ENCODE data around the gene MRPS7.
A peak's percentile ranks its signal among the peaks of the same experiment; 100 is the strongest.

MRPS7 gene

DNA sequence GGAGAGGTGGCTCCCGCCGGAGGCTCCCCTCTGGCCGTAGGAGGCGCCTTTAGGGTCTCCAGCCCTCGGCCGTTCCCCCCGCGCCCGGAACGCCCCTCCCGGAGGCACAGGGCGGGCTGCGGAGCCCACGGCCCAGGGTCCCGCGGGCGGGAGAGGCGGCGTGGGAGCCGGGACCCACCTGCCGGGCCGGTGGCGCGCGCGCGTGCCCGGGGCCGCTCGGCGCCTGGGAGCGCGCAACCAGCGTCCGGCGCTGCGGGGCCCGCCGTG lies 9.2 kb downstream of the MRPS7 start, which contains the start of gene MIF4GD:
Gene MIF4GD (minus strand): TSS at position 266 of the 267 bp plus-strand sequence. CDS start 1,036 bp downstream, outside the sequence.
- peaks cover 9% of the 10 kb centered on the region; the same call in 1 of the 2 replicates for H3K79me2 ChIP-seq (ENCODE audit: insufficient read depth, low read depth)
- no peaks in the 10 kb centered on the region; the same call in 1 of the 2 replicates for H3K36me3 ChIP-seq (ENCODE audit: insufficient read depth)
- no peaks in the 10 kb centered on the region for H4K20me1 ChIP-seq (ENCODE audit: insufficient read depth)
- peaks cover 34% of the 10 kb centered on the region for H3K4me1 ChIP-seq (ENCODE audit: low read depth, poor library complexity, severe bottlenecking)
- H3K4me3 ChIP-seq (IDR thresholded peaks at IDR 0.05; ENCODE audit: insufficient read depth, low read depth, low read length), result peak within 1 kb of the TSS; percentile 56
- peak within 1 kb of the TSS; percentile 80 for H3K27ac ChIP-seq
- H3K9ac ChIP-seq, result peak within 1 kb of the TSS; percentile 92
- no peak for TF ChIP-seq CTCF (conservative IDR thresholded peaks at IDR 0.05; ENCODE audit: low read depth, low read length)
- no peaks in the 10 kb centered on the region for H3K27me3 ChIP-seq (ENCODE audit: insufficient read depth, low read depth)
- peak within 1 kb of the TSS; percentile 97 for H3K4me2 ChIP-seq
- peak within 1 kb of the TSS; percentile 91 for H2AFZ ChIP-seq (ENCODE audit: low read depth)

- no peaks in the 10 kb centered on the region for H4K20me1 ChIP-seq (ENCODE audit: insufficient read depth)
- TF ChIP-seq CTCF (conservative IDR thresholded peaks at IDR 0.05; ENCODE audit: low read depth, low read length), result peak; percentile 57
- H3K27me3 ChIP-seq (ENCODE audit: insufficient read depth, low read depth), result no peaks in the 10 kb centered on the region
- H2AFZ ChIP-seq (ENCODE audit: low read depth), result peak overlapping the region; percentile 91
- H3K9ac ChIP-seq, result peak overlapping the region; percentile 92
- H3K27ac ChIP-seq, result peak overlapping the region; percentile 80
- H3K36me3 ChIP-seq (ENCODE audit: insufficient read depth), result no peaks in the 10 kb centered on the region; the same call in 1 of the 2 replicates
- H3K4me3 ChIP-seq (IDR thresholded peaks at IDR 0.05; ENCODE audit: insufficient read depth, low read depth, low read length), result no peak overlapping the region
- peaks cover 9% of the 10 kb centered on the region; the same call in 1 of the 2 replicates for H3K79me2 ChIP-seq (ENCODE audit: insufficient read depth, low read depth)
- peaks cover 34% of the 10 kb centered on the region for H3K4me1 ChIP-seq (ENCODE audit: low read depth, poor library complexity, severe bottlenecking)
- H3K4me2 ChIP-seq, result peak overlapping the region; percentile 92
Observed at GRCh38 chr17:75271233-75271954, 9.7 kb downstream of the MRPS7 start.

GRCh38 chr17:75271955-75272847 lies 10.5 kb downstream of the MRPS7 start:
- Histone ChIP-seq H3K36me3 (ENCODE audit: insufficient read depth) (no peaks in the 10 kb centered on the region; the same call in 1 of the 2 replicates), H3K4me3 (IDR thresholded peaks at IDR 0.05; ENCODE audit: insufficient read depth, low read depth, low read length) (no peak overlapping the region), H3K9ac (peak overlapping the region; percentile 92), H3K4me2 (peak overlapping the region; percentile 92), H3K4me1 (ENCODE audit: low read depth, poor library complexity, severe bottlenecking) (peaks cover 34% of the 10 kb centered on the region), H3K79me2 (ENCODE audit: insufficient read depth, low read depth) (peaks cover 9% of the 10 kb centered on the region; the same call in 1 of the 2 replicates), H3K27me3 (ENCODE audit: insufficient read depth, low read depth) (no peaks in the 10 kb centered on the region), H3K27ac (peak overlapping the region; percentile 80), H2AFZ (ENCODE audit: low read depth) (peak overlapping the region; percentile 91), H4K20me1 (ENCODE audit: insufficient read depth) (no peaks in the 10 kb centered on the region)
- no peak for TF ChIP-seq CTCF (conservative IDR thresholded peaks at IDR 0.05; ENCODE audit: low read depth, low read length)

GRCh38 chr17:75272848-75273184 lies 11.1 kb downstream of the MRPS7 start:
- Histone ChIP-seq H3K9ac (no peak overlapping the region; the same call in 1 of the 2 replicates), H4K20me1 (ENCODE audit: insufficient read depth) (no peaks in the 10 kb centered on the region), H3K27ac (no peak overlapping the region), H3K36me3 (ENCODE audit: insufficient read depth) (no peaks in the 10 kb centered on the region; the same call in 1 of the 2 replicates), H3K79me2 (ENCODE audit: insufficient read depth, low read depth) (peaks cover 9% of the 10 kb centered on the region; the same call in 1 of the 2 replicates), H2AFZ (ENCODE audit: low read depth) (no peak overlapping the region), H3K4me3 (IDR thresholded peaks at IDR 0.05; ENCODE audit: insufficient read depth, low read depth, low read length) (no peak overlapping the region), H3K27me3 (ENCODE audit: insufficient read depth, low read depth) (no peaks in the 10 kb centered on the region), H3K4me2 (peak overlapping the region; percentile 92; the same call in 1 of the 2 replicates), H3K4me1 (ENCODE audit: low read depth, poor library complexity, severe bottlenecking) (peaks cover 34% of the 10 kb centered on the region)
- TF ChIP-seq CTCF (conservative IDR thresholded peaks at IDR 0.05; ENCODE audit: low read depth, low read length), result no peak
